WI38 (cell line): ENCODE data around the gene UBE2I.
A peak's percentile ranks its signal among the peaks of the same experiment; 100 is the strongest.

ENCODE experiments used
- H3K4me3 ChIP-seq: 2 replicates; pipeline ENCODE4 v1.5.1; 2011; ENCODE audit warnings: low read depth, mild to moderate bottlenecking, control low read depth, low read length
- CTCF ChIP-seq: IDR thresholded peaks from 2 replicates; pipeline ENCODE4 v1.5.1; 2012; ENCODE audit warnings: low read depth, mild to moderate bottlenecking, control low read depth, low read length

Gene UBE2I

GRCh38 chr16:1308977-1309885, at the start of gene UBE2I:
Gene UBE2I, plus strand, starts transcription at chr16:1309636. Its CDS starts 4,395 bp downstream, at chr16:1314031.
- TF ChIP-seq CTCF: no peak

GRCh38 chr16:1259760-1260068, 49.7 kb upstream of the UBE2I start:
- H3K4me3 ChIP-seq: no peak overlapping the region
- TF ChIP-seq CTCF: no peak

More at GRCh38 chr16:1308977-1309885, at the start of gene UBE2I:
- peak within 1 kb of the TSS; percentile 80 for H3K4me3 ChIP-seq

- no peak overlapping the region for H3K4me3 ChIP-seq
- no peak for TF ChIP-seq CTCF
These were observed 49.2 kb upstream of the UBE2I start for GRCh38 chr16:1260101-1260680.

GRCh38 chr16:1261131-1261892, 48.1 kb upstream of the UBE2I start:
- TF ChIP-seq CTCF: no peak
- no peak overlapping the region for H3K4me3 ChIP-seq

GRCh38 chr16:1262210-1262845, 47.1 kb upstream of the UBE2I start:
- no peak overlapping the region for H3K4me3 ChIP-seq
- TF ChIP-seq CTCF: no peak

GRCh38 chr16:1262846-1263221, 46.6 kb upstream of the UBE2I start:
- H3K4me3 ChIP-seq: no peak overlapping the region
- TF ChIP-seq CTCF: no peak
